Left ventricle myocardium inferior (tissue), 1 donor: ENCODE results near the gene DYNLL1. TPM values are rescaled to one million over a fixed set of nuclear protein-coding genes. Genes with fewer than 3 reads are reported as not detected.
"Not testable (repeated sequence)": the region's sequence is repeated elsewhere in the genome, so short reads cannot be mapped to it uniquely, and the experiment has no call there.

ENCODE experiments used
- DNase-seq: peaks from one replicate; pipeline ENCODE4 v3.0.0-alpha.2; 2020
- H3K27ac ChIP-seq: fragments of 200-600 bp; replicated peaks from 2 replicates; pipeline ENCODE4 v1.8.0; 2021
- H3K27me3 ChIP-seq: fragments of 200-600 bp; 2 replicates; pipeline ENCODE4 v1.8.0; 2021; ENCODE audit warnings: low read depth
- H3K36me3 ChIP-seq: fragments of 200-600 bp; 2 replicates; pipeline ENCODE4 v1.8.0; 2021
- H3K4me1 ChIP-seq: fragments of 200-600 bp; 2 replicates; pipeline ENCODE4 v1.8.0; 2021
- H3K4me3 ChIP-seq: fragments of 200-600 bp; 2 replicates; pipeline ENCODE4 v1.8.0; 2021; ENCODE audit warnings: mild to moderate bottlenecking, moderate library complexity
- H3K9me3 ChIP-seq: fragments of 200-600 bp; replicated peaks from 2 replicates; pipeline ENCODE4 v1.8.0; 2021
- intact Hi-C: fragments of 100-400 bp; cut with micrococcal nuclease; formaldehyde crosslinking; loops from one replicate; pipeline ENCODE4 v1.11.0; 2022
- total RNA-seq: library from RNA; stranded (reverse); fragmentation: NEBNext Ultra II Directional; extraction: Animal tissue kit (Norgen Biotek cat#: 25700); gene quantifications from one replicate; pipeline ENCODE4 v1.2.1, GENCODE V29; 2021
- TF ChIP-seq, protein P1 (sequence below): fragments of 200-600 bp; IDR thresholded peaks from 2 replicates; pipeline ENCODE4 v1.8.0; 2021; ENCODE audit warnings: antibody characterized with exemption, mild to moderate bottlenecking, borderline replicate concordance
- donor health status: DM: no; HTN: yes; CAD: no; lungs with severe emphysema.

DYNLL1 gene
- total RNA-seq, 1 donor from 2014 or later, result 175 TPM

DNA sequence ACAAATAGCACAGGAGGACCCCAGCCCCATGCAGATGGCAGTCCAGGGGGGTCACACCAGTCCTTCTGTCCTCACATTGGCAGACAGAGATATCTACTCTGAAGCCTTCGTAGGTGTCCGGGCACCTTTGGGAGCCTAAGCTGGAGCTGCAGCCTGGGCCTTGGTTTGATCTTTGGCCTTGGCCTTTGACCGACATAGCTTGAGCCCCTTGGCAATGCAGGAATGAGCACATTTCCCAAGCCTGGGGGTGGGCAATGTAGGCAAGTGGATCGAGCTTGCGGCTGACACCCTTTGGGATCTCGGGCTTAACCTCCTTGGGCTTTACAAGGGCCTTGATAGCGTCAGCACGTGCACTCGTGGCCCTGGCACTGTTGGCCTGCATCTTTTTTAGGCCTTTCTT lies 26.7 kb downstream of the DYNLL1 start:
- intact Hi-C loops, result no loop called here
- peaks cover 32% of the 10 kb centered on the region for H3K36me3 ChIP-seq
- H3K4me1 ChIP-seq, result no peaks in the 10 kb centered on the region

DNA sequence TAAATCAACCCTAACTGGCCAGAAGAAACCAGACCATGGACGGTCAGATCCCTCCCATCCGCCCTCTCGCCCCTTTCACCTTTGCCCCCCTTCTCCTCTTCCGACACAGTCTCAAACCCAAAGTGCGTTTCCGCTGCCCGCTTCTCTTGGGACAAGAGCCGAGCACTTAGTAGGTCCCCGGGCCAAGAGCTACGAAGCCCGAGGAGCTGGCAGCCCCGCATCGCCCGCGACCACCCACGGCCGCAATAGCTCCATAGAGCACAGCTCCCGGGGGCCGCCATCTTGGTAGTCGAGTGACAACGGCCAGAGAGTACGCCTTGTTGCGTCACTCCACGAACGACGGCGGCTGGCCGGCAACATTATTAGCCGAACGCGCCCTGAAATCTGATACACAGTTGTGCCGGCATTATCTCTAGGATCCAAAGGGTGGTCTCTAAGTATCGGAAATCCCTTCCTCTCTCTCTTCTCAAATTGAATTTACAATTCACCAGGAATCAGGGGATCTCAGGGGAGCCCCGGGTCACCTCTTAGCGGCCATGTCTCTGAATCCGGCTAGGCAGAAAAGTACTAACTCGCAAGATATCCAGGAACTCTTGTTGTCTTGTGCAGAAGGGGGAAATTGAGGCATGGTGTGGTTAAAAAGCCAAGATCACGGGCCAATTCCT lies 33.1 kb downstream of the DYNLL1 start, which contains the start of gene COQ5:
COQ5 (minus strand) TSS at position 298 of the 665 bp plus-strand sequence; CDS start at position 281, 17 bp downstream.
- Histone ChIP-seq H3K27me3 (no peaks in the 10 kb centered on the region), H3K9me3 (no peaks in the 10 kb centered on the region), H3K36me3 (no peaks in the 10 kb centered on the region), H3K27ac (peak within 1 kb of the TSS; percentile 92), H3K4me1 (peaks cover 10% of the 10 kb centered on the region), H3K4me3 (peak within 1 kb of the TSS; percentile 76)
- peak; percentile 91 for DNase-seq
- TF ChIP-seq, protein P1, sequence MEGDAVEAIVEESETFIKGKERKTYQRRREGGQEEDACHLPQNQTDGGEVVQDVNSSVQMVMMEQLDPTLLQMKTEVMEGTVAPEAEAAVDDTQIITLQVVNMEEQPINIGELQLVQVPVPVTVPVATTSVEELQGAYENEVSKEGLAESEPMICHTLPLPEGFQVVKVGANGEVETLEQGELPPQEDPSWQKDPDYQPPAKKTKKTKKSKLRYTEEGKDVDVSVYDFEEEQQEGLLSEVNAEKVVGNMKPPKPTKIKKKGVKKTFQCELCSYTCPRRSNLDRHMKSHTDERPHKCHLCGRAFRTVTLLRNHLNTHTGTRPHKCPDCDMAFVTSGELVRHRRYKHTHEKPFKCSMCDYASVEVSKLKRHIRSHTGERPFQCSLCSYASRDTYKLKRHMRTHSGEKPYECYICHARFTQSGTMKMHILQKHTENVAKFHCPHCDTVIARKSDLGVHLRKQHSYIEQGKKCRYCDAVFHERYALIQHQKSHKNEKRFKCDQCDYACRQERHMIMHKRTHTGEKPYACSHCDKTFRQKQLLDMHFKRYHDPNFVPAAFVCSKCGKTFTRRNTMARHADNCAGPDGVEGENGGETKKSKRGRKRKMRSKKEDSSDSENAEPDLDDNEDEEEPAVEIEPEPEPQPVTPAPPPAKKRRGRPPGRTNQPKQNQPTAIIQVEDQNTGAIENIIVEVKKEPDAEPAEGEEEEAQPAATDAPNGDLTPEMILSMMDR, result no peak
- intact Hi-C loops, result no loop called here

More for the DNA sequence above, 26.7 kb downstream of the DYNLL1 start:
- no peak overlapping the region for H3K27ac ChIP-seq
- TF ChIP-seq, protein P1, result no peak
- no peak overlapping the region for H3K4me3 ChIP-seq
- DNase-seq, result no peak
- H3K9me3 ChIP-seq, result no peaks in the 10 kb centered on the region
- no peaks in the 10 kb centered on the region for H3K27me3 ChIP-seq

DNA sequence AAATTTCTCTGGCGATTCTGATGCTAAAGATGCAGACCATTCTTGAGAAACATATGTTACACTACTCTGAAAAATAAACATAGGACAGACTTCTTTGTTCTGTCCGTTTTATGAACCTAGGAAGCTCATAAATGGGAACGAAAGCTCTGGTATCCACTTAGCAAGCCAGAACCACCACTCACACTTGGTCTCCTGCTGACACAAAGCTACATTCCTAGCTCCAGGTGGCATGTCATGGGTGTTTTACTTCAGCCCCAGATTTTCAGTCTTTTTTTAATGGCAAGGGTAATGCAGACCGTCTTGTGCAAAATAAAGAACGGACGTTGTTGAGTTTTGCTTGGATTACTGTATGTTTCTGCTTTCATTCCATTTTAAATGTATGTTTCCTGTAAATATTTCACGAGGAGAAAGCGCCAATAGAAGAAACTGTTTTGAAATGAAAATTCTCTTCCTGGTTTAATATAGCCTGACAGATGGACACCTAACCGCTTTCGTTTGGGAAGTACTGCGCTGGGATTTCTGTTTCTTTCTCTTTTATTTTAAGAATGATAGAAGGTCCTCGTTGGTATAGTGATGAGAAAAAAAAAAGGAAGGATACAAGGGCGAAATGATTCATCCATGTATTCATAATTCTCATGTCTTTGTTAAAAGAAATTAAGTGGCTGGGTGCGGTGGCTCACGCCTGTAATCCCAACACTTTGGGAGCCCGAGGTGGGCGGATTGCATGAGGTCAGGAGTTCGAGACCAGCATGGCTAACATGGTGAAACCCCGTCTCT lies 33.9 kb downstream of the DYNLL1 start:
- TF ChIP-seq, protein P1, result no peak
- Histone ChIP-seq H3K27ac (peak overlapping the region; percentile 92), H3K36me3 (no peaks in the 10 kb centered on the region), H3K27me3 (no peaks in the 10 kb centered on the region), H3K4me3 (peak overlapping the region; percentile 76), H3K9me3 (no peaks in the 10 kb centered on the region), H3K4me1 (peaks cover 17% of the 10 kb centered on the region)
- DNase-seq, result no peak
- intact Hi-C loops, result no loop called here

DNA sequence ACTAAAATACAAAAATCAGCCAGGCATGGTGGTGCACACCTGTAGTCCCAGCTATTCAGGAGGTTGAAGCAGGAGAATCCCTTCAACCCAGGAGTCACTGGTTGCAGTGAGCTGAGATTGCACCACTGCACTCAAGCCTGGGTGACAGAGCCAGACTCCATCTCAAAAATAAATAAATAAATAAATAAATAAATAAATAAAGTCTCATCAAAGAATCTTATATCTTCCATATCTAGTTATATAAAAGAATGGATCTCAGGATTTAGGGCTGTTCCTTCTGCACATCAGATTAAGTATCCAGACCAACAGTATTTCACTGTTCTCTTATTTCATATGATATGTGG lies 34.5 kb downstream of the DYNLL1 start:
- intact Hi-C loops, DNase-seq, H3K36me3 ChIP-seq, H3K27me3 ChIP-seq, H3K9me3 ChIP-seq: not testable (repeated sequence)
- Histone ChIP-seq H3K4me1 (peaks cover 22% of the 10 kb centered on the region), H3K4me3 (peak overlapping the region; percentile 76), H3K27ac (peak overlapping the region; percentile 92)

DNA sequence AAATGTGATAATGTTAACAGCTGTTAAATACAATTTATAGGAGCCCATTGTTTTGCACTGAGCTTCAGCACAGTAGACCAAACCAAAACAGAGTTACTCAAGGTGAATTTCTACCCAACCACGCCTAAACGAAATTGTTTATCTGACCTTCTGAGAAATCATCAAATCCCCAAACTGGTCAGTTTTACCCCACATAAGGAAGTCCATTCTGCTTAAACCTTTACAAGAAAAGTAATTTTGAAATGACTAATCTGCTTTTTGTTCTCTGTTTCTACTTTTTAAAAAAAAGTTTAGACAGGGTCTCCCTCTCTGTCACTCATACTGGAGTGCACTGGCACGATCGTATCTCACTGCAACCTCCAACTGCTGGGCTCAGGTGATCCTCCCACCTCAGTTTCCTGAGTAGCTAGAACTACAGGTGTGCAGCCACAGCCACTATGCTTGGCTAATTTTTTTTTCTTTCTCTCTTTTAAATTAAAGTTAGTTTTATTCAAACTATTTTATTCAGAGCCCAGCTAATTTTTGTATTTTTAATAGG lies 36.9 kb downstream of the DYNLL1 start:
- Histone ChIP-seq H3K27ac (no peak overlapping the region), H3K9me3 (no peaks in the 10 kb centered on the region), H3K36me3 (no peaks in the 10 kb centered on the region), H3K4me1 (peaks cover 46% of the 10 kb centered on the region), H3K27me3 (no peaks in the 10 kb centered on the region), H3K4me3 (no peak overlapping the region)
- TF ChIP-seq, protein P1, result no peak
- no peak for DNase-seq
- intact Hi-C loops, result no loop called here
